HuH-7 (cell line): ENCODE results near the gene NUDT13.

ENCODE experiments used
- DNase-seq: peaks from one replicate; pipeline ENCODE4 v3.0.0; 2011; ENCODE audit warnings: low spot score

NUDT13 gene

GRCh38 chr10:73163096-73163495 lies 52.8 kb downstream of the NUDT13 start:
- DNase-seq = no peak

- DNase-seq = no peak
Measured at GRCh38 chr10:73166972-73167371, 56.7 kb downstream of the NUDT13 start.

DNA sequence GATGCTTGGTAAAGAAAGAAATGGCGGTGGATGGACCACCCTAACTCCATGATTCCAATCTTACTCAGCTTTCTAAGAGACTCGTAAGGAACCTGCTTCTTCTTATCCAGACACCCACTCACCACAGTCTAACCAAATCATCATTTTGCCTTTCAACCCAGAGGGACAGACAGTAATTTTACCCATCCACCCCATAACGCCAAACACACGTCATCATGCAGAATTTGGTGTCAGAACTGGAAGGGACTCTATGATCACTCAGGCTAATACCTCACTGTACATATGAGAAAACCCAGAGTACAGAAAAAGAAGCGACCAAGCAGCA lies 57.2 kb downstream of the NUDT13 start:
- DNase-seq = no peak

DNA sequence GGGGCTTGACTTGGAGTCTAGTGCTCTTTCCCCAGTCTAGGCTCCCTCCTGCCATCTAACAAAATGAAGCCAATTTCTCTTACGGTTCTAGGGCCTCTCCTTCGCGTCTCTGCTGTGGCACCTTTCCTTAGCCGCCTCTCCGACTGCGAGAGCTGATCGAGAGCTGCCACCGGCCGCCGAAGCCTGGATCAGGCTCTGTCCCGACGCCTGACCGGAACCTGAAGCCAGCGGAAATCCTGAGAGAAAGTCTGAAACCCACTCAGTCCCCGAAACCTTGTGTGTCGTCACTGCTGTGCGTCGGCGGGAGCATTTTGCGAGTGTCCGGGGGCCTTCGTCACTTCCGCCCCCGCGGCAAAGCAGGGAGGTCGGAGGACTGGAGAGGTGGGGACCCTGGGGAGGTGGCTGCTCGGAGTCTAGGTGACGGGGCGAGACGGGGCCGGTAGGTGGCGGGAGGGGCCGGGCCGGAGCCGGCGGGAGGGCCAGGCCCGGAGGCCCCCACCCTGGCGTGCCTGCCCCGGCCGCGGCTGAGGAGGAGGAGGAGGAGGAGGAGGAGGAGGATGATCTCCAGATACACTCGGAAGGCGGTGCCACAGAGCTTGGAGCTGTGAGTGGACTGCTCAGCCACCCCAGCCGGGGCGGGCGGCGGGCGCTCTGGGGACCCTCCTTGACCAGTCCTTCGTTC lies 57.7 kb downstream of the NUDT13 start, which contains the start of the genes ECD and FAM149B1:
Gene ECD (minus strand): TSS at position 226 of the 682 bp plus-strand sequence. CDS start 4,071 bp downstream, outside the sequence.
Gene FAM149B1 (plus strand): TSS at position 337 of the 682 bp plus-strand sequence. CDS start 221 bp downstream, at position 558.
- DNase-seq = peak; percentile 76

DNA sequence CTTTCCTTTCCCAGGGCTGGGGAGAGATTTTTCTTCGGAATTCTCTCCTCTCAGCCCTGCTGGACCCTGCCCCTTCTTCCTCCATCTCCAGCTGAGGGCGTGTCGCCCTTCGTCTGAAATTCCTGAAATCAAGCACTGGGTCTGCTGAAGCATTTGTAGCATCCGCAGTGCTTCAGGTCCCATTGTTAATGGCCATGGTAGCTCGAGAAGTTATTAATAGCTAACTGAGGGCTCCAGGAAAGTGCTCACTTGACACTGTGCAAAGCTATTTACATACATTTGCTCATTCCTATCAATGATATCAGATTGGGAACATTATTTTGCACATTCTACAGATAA lies 58.2 kb downstream of the NUDT13 start:
- DNase-seq = no peak

GRCh38 chr10:73169320-73169719 lies 59.1 kb downstream of the NUDT13 start:
- no peak for DNase-seq

GRCh38 chr10:73172867-73173266 lies 62.6 kb downstream of the NUDT13 start:
- DNase-seq = no peak

GRCh38 chr10:73174148-73174925 lies 64.1 kb downstream of the NUDT13 start:
- DNase-seq = no peak
